HG02885 (cell line): ENCODE data around the gene SOX5.

Experiments
- ATAC-seq: cut with Tn5 transposase; IDR thresholded peaks from one replicate; pipeline ENCODE4 v1.9.1; 2021; ENCODE audit warnings: mild to moderate bottlenecking; ENCODE audit not compliant: unreplicated experiment, poor library complexity

The SOX5 gene

DNA sequence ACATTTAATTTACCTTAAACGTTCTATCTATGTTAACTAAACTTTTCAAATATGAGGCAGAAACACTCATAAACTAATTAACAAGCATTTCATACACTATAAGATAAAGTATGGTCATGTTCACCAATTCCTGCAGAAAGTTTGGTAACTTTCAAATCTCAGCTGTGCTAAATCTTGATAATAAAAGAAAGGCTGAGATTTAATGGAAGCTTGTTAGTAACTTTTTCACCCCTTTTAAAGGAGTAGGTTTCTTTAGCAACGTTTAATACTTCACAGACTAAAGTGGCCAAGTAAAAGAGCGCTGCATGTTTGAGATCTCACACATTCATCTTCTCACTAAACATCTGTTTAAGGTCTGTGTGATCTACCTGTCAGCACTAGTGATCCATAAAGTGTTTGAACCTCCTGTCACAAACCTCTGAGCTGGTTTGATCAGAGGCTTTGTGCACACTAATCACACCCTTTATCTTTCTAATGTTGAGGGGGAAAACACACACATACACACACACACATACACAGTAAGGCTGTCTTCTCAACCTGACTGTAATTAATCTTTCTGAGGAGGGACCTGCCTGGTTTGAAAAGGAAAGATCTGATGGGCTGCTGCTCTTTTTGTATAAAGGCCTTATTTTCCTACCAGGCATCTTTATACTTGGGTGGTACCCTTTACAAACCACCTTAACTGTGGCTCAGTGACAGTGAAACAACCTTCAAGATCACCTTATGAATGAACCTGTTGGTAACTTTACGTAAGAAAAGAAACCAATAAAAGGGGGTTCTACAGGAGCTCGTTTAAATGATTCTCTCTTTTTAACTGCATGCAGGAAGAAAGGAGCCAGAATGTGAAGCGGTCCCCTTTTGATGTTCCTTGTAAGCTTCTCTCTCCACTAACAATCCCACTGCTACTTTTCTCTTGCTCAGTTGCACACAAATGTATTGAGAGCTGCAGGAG is 244.2 kb downstream of the SOX5 start:
- ATAC-seq = no peak

DNA sequence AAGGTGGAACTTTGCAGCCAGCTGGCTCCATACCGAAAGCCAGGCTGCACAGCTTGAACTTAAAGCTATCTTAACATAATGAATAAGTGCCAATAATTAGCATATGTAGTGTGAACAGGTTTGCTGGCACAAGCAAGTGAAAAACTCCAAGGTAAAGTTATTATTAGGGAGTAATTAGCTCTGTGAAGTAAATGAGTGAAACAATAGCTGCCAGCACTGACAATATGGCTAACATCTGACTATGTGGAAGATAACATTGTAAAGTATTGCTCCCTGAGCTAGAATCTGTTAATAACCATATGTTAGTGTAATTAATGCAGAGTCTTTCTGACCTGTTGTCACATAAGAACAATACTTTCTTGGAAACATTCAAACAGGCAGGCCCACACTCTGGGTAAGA is 246.4 kb downstream of the SOX5 start:
- ATAC-seq = no peak

DNA sequence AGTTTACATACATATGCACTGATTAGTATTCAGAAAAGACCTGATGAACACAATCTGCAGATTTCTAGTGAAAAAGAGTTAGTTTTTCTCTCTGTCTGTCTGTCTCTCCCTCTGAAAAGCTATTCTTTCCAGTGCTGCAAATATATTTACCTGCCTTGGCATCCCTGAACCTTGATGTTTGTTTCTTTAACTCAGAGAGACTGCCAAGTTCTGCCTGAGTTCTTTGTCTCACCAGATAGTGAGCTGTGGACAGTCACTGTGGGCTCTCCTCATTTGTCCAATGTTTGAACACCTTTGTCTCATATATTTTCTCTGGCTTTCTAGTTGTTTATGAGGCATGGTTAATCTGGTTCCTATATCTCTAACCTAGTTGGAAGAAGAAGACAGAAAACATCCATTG is 250.4 kb downstream of the SOX5 start:
- ATAC-seq = no peak

DNA sequence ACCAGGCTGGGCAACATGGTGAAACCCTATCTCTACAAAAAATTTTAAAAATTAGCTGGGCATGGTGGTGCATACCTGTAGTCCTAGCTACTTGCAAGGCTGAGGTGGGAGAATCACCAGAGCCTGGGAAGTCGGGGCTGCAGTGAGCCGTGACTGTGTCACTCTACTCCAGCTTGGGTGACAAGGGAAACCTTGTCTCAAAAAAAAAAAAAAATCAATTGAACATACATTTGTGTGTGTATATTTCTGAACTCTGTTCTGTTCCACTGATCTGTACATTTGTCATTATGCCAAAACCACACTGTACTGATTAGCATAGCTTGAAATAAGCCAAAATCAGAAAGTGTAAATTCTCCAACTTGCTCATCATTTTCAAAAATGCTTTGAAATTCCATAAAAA is 254.6 kb downstream of the SOX5 start:
- no peak for ATAC-seq

DNA sequence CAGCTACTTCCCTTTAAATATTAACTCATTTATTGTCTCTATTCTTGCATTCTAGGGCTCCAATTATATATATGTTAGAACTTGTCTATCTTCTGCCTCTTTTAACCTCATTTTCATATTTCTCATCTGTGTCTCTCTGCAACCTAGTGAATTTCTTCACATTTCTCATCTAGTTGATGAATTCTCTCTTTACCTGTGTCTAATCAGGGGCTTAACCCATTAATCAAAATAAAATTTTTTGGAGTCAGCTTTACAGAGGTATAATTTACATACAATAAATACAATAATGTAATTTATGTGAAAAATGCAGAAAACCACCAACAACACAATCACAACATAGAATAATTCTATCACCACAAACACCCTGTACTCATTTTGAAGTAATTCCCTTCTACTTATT is 255.2 kb downstream of the SOX5 start:
- ATAC-seq = no peak

DNA sequence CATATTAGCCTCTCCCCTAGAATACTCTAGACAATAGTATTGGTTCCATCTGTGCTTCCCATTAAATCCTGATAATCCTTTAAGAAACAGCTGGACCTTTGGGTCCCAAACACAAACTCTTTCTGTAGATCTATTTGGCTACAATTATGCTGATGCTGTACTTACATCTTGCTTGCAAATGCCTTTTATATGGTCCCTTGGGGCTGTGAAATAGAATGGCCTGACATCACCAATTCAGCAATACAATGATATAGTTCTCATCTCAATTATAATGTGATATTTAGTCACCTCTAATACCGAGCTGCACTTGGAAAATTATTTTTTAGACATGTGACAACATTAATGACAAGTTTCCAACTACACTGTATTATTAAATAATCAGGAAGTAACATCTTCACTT is 261.5 kb downstream of the SOX5 start:
- ATAC-seq = no peak

DNA sequence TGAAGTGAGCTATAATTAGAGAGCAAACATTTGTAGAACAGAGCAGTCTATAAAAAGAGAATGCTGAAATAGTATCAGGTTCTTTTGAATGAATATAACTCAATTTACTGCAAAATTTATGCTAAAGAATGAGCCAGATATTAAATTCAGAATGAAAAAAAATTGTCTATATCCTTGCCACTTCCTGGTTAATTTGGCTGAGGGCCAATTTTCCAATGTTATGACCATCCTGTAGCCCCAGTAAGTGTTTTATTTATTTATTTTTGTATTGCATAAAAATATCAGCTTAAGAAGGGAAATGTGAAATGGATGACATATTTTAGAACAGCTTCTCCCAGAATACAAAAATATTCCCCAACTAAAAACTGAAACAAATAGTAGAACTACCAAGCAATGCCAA is 263.4 kb downstream of the SOX5 start:
- no peak for ATAC-seq

DNA sequence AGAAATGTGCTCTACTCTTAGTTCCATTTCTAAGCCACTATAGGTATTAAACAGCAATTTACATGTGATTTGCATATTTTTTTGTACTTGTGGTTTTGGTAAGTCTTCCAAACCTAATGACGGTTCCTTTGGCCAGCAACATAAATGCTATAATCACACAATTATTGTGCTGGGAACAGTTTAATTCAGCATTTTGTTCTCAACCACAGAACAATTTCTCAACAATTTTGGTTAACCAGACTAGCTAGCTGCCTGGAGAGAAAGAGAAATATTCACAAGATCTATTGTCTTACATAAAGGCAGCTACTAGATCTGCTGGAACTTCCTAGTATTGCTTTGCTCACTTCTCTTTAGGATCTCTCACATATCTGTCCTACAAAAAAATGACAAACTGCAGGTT is 265.3 kb downstream of the SOX5 start:
- no peak for ATAC-seq

DNA sequence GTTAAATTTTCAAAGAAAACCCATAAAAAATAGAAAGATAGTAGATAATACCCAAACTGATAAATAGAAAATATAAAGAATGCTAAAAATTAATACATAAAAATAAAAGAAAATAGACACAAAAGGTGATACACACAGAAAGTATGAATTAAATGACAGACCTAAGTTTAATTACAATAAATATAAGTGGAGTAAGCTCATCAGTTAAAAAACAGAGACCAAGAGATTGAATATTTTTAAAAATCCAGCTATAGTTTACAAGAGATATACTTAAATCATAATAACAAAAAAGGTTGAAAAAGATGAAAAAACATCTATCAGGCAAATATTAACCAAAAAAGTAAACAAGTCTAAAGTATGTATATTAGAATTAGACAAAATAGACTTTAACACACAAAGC is 268.2 kb downstream of the SOX5 start:
- no peak for ATAC-seq

DNA sequence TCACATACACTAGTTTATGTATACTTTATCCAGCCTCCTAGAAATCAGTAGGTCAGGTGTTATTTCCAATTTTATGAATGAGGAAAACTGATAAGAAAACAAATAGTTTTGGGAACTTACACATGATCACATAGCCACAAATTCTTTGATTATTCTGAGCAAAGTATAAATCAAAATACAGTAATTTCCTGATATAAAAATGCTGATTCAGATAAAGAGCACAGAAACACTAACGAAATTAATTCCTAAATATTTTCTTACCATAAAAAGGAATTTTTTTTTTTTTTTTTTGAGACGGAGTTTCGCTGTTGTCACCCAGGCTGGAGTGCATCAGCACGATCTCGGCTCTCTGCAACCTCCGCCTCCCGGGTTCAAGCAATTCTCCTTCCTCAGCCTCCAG is 275.4 kb downstream of the SOX5 start:
- no peak for ATAC-seq

DNA sequence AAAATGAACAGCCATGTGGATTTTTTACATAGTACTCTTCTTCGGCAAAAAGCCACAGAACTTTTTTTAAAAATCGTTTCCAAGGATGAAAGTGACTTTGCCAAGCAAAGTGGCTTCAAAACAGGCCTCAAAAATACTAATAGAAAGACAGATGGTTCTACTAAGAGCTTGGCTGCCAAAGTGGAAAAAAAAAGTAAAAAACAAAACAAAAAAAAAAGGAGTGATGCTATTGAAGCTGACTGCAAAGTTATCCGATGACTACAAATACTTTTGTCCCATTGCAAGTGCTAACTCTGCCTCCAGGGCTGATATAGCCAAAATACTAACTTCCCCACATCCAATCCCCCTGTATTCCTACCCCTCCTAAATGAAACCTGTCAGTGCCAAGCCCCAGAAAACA is 277.6 kb downstream of the SOX5 start:
- ATAC-seq = no peak

DNA sequence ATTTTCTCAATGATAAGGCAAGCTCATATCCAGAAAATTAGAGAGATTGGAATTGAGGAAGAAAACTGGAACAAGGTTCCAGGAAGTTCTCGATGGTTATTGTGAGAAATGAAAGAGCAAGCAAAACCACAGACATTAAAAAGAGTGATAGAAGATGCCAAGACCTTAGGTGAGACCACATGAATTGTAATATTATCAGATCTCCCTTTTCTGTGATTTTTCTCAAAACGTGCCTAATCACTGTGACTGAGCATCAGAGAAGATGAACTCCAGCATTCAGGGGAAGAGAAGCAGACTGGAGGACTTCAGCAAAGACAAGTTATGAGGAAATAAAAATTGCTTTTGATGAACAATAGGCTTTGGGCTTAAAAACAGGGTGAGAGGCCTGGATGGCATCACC is 278.8 kb downstream of the SOX5 start:
- no peak for ATAC-seq

DNA sequence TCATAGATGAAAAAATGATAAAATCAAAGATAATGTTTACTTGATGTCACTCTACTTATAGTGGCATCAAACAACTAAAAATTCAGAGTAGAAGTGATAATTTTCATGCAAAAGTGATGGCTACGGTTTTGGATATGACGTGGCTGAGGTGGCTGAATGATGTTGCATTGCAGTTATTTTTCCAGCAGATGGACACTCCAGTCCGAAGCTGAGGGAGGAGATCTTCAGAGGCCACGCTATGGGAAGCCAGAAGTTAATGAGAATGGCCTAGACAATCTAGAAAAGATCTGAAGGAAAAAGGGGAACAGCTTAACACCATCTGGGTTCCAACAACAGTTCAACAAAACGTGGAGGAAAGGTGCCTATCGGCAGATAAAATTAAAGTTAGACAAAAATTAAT is 279.8 kb downstream of the SOX5 start:
- ATAC-seq = no peak

DNA sequence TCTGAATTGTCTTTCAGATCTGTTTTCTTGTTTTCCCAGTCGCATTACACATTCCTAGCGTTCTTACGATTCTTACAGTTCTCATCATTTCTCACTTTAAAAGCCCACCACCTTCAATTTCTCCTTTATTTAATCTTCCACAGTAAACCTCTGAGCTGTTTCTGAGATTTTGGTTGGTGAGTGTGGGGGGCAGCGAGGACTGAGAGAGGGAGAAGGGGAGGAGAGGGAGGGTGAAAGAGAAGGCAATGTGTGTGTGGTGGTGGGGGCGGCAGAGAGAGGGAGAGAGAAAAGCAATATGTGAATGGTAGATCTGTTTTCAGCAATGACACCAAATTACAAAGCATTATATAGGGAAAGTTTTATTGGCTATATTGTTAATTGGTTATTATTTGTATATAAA is 282.6 kb downstream of the SOX5 start:
- no peak for ATAC-seq

DNA sequence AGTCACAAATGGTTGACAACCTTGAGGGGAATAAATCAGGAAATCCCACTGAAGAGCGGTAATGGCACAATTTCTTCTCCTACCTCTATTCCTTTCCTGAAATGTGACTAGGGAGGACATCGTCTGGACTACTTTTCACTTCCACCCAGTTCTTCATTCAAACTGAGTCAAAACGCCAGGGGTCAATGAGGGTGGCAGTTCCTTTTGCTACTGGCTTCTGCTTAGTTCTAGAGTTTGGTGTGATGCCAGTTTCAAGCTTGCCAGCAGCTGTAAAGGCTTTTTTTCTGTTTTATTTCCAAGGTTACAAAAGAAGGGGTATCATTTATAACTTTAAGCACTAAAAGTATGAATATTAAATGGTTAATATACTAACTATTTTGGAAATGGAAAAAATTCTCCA is 286.5 kb downstream of the SOX5 start:
- no peak for ATAC-seq

DNA sequence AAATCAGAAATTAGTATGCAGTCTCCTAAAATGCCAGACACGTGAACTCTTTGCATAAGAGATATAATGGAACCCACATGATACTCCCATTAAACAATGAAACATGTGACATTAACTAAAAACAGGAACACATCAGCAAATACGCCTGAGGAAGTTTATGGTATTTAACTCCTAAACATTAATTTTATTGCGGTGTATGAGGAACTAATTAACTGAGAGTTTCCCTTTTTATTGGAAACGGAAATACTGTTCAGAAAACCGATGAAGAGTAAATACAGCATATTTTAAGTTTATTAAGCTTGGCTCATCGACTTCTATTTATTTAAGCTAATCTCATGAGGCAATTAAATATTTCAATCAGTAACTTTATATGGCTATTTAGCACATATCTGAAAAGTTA is 290.3 kb downstream of the SOX5 start:
- no peak for ATAC-seq

DNA sequence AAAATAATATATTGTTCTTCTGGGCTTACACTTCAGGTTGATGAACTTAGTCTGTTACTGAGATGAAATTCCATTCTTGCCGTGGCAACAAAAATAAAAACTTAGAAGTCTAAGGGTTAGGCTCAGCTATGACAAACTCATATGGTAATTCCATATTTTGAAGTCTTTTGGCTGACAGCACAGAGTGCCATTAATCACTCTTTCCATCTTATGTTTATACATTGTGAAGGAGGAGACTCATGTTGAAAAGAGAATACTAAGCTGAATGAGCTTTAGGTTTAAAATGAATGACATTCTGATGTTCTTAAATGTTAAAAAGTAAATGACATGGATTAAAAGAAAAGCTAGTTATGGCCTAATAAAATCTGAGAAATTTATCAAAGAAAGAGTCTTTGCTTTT is 291.9 kb downstream of the SOX5 start:
- ATAC-seq = no peak

DNA sequence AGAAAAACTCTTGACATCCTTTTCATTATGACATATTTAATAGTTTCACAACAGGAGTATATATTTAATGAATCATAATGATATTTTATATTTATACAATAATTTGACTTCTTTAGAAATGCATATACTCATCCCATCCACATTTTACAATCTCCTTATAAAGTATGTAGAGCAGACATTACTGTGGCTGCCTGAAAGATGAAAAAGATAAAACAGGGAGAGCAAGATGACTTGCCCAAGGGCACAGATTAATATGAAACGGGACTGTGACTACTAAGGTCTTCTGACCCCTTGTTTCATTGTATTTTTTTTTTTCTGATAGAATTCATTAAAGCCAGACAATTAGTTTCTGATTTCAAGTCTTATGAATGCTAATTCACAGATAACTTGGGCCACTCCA is 293.6 kb downstream of the SOX5 start:
- no peak for ATAC-seq

DNA sequence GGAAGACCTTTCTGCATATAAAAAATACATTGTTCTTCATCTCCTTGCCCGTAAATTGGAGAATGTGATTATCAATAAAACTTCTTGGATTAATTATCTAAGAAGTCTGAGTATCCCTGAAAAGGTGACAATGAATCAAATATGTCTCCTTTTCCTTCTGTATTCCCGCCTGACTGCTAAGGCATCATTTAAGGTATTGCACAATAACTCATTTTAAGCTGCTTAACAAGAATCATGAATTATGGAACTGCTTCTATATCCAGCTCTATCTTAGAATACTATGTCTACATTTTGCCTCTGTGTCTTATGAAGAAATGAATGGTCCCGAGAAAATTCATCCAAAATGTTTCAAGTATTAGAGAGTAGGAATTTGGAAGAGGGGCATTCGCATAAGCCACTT is 294.4 kb downstream of the SOX5 start:
- no peak for ATAC-seq

DNA sequence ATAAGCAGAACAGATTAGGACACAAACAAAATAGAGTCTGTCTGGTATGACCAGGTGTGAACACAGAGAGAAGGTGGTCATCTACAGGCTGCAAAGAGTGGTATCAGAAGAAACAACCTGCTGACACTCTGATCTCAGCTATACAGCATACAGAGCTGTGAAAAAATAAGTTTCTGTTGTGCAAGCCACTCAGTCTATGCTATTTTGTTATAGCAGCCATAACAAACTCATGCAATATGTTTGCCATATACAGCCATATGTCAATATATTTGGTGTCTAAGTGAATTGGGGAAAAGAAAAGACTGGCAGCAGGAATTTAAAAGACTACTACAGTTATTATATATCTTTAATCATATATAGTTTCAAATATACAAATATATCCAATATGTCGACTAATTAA is 300.9 kb downstream of the SOX5 start:
- ATAC-seq = no peak

DNA sequence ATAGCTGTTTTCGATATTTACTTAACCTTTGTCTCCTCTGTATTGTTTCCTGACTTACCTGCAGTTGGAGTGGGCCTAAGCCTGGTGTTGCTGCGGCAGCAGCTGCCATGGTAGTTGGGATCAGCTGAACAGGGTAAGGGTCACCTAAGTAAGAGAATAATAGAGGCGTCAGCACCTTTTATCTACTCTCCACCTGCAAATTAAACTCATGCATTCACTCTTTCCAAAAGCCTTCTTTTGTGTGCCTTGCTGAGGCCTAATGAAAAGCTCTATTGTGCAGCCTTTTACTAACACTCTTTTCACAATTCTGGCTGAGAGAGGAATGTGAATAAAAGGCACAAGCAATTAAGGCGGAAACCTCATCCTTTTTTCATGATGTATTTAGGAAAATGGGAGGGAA is 308.7 kb downstream of the SOX5 start:
- ATAC-seq = no peak

DNA sequence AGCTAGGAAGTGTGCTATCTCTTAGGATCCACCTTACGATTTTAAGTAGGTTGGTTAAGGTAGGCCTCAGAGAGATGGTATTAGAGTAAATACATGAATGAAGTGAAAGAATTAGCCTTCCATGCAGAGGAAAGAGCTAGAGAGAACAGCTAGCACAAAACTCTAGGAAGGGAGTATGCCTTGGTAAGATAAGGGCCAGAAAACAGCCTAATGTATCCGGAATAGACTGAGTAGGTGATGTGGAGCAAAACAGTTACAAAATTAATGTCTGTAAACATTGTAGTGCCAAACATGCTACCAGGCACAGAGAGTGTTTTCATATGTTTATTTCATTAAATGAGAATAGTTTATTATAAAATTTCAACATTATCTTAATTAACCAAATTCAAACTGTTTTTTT is 315.1 kb downstream of the SOX5 start:
- ATAC-seq = no peak
